ENCODE results near the gene EVI5L.

Gene EVI5L

DNA sequence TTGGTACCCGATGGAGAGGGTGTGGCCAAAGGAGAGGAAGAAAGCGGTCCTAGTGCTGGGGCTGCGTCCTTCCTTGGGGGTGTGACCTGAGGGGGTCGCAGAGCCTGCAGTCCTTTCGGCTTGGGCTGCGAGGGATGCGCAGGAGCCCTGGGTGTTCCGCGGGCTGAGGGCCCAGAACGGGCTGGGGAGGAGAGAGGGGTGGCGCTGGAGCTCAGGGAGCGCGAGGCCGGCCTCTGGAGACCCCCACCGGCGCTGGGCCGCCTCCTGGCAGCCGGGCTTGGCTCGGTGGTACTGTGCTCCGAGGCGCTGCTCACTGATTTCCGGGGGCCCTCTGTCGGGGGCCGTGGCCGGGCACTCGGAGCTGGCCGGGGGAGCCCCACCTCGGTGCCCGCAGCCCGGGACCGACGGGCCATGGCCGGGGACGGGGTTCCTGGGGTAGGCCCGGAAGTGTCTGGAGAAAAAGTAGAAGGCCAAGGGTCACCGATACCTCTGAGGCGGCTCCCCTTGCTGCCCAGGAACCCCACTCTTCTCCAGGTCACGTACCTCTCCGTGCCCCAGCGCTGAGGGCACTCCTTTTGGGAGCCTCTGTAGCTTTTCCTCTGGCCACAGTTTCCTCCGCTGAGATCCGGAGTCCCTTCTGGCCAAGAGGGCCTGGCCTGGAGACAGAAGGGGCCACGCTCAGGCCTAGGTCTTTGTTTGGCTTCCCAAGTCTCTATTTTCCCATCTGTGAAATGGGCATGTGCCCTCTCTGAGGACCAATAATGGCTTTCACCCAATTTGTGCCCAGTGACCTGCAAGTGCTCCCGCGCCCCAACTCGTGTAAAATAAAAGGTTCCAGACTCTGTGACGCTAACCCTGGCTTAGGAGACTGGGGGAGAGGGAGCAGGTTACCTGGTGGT, 42.5 kb downstream of the EVI5L start:
- no peak for DNase-seq (ENCODE audit: low spot score)

- no peak for DNase-seq (ENCODE audit: low spot score)
Measured at GRCh38 chr19:7873304-7874075, 43.5 kb downstream of the EVI5L start.

GRCh38 chr19:7874076-7874896, 44.3 kb downstream of the EVI5L start, which contains the start of gene PRR36:
Gene PRR36 (minus strand): TSS chr19:7874390. CDS start chr19:7873689, 701 bp downstream.
- DNase-seq (ENCODE audit: low spot score): peak; percentile 67

DNA sequence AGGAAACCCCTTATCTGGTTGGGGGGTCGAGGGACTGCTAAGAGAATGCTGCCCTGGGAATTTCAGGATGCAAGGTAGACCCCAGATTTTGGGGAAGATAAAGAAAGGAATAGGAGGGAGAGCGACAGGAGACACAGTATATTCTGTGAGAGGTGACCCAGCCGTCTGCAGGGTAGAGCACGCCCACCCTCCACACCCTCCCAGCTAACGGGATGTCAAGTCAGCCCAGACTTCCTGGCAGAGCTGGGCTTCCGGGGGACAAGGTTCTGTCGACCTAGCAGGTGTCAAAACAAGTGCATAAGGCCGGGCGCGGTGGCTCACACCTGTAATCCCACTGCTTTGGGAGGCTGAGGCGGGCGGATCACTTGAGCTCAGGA, 44.9 kb downstream of the EVI5L start:
- DNase-seq (ENCODE audit: low spot score): no peak

DNA sequence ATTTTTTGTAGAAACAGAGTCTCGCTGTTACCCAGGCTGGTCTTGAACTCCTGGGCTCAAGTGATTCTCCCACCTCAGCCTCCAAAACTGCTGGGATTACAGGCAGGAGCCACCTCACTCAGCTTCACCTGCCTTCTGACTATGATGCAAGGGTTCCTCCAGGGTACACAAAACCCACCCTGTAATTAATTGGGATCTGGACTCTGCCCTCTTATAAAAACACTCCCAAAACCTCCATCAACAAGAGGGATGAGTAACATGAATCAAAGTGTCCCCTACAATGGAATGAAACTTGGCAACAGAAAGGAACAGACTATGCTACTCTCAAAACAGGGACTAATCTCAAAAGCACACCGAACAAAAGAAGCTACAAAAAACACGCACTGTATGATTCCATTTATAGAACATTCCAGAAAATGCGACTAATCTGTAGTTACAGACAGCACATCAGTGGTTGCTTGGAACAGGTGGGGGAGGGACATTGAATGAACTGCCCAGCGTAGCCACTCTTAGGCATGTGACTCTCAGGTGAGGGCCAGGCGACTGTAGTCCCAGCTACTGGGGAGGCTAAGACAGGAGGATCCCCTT, 47.3 kb downstream of the EVI5L start:
- peak; percentile 17 for DNase-seq (ENCODE audit: low spot score)

GRCh38 chr19:7879111-7879807, 49.2 kb downstream of the EVI5L start:
- no peak for DNase-seq (ENCODE audit: low spot score)

DNA sequence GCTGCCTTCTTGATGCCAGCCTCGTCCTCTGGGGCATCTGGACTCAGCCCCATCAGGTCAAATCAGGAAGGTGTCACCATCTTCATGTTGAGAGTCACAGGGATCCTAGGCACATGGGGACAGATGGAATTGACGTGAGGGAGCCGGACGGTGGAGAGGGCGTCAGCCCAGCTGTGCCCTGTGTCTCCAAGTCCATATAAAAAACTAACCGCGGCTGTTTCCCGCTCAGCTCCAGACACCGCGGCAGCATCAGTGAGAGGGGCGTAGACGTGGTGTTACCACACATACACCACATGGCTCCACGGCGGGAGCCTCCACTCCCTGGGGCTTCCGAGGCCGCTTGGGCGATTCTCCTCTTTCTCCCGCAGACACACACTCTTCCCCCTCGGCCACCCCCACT, 49.8 kb downstream of the EVI5L start:
- no peak for DNase-seq (ENCODE audit: low spot score)

DNA sequence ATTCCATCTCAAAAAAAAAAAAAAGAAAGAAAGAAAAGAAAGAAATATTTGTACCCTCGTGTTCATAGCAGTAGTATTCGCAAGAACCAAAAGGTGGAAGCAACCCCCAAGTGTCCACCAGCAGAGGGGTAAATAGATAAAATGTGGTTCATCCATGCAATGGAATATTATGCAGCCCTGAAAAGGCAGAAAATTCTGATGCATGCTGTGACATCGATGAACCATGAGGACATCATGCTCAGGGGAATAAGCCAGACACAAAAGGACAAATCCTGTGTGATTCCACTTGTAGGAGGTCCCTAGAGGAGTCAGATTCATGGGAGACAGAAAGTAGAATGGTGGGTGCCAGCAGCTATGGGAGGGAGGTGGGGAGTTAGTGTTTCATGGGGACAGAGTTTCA, 51.9 kb downstream of the EVI5L start:
- no peak for DNase-seq (ENCODE audit: low spot score)

DNA sequence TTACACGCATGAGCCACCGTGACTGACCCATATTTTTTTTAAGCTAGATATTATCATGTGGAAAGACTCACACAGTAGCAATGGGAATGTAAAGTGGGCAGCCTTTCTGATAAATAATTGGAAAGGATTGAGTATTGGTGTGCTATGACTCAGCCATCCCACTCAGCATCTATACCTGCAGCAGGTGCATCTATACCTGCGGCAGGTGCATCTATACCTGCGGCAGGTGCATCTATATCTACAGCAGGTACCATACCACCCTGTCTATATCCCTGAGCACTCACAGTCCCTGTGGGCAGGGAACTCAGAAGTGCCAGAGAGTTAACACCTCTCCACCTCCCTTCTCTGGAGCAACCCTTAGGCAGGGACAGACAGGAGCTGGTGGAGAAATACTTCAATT, 53.1 kb downstream of the EVI5L start:
- no peak for DNase-seq (ENCODE audit: low spot score)

- DNase-seq (ENCODE audit: low spot score): no peak
Measured at GRCh38 chr19:7883796-7884570, 54.0 kb downstream of the EVI5L start.

DNA sequence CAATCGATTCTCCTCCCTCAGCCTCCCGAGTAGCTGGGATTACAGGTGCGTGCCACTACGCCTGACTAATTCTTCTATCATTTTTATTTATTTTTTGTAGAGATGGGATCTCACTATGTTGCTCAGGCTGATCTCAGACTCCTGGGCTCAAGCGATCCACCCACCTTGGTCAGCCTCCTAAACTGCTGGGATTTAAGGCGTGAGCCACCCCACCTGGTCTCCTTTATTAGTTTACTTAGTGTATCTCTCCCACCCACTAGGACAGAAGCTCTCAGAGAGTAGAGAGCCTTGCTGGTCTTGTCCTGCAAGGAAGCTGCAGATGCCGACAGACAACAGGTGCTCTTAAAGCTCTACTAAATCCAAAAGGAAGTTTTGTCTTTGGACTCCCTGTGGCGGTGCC, 55.8 kb downstream of the EVI5L start:
- DNase-seq (ENCODE audit: low spot score): no peak

GRCh38 chr19:7887408-7888144, 57.6 kb downstream of the EVI5L start:
- DNase-seq (ENCODE audit: low spot score): no peak

GRCh38 chr19:7888145-7888825, 58.3 kb downstream of the EVI5L start, which contains the start of gene LRRC8E:
Gene LRRC8E (plus strand): TSS chr19:7888510. CDS start chr19:7895604, 7,094 bp downstream.
- DNase-seq (ENCODE audit: low spot score): peak; percentile 85

DNA sequence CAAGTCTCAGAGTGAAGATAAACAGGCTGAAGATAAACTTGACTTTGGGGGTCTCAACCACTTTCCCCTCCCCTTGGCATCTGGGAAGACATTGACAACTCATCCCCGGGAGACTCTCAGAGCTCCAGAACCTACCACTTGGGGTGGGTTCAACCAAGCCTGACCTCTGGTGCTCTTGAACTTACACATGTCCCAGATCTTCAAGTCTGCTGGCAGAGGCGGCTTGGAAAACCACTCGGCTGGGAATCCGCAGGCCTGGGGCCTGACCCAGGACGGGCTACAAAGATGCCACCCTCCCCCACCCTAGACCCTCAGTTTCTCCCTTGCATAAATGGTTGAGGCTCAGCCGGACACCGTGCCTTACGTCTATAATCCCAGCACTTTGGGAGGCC, 58.8 kb downstream of the EVI5L start:
- DNase-seq (ENCODE audit: low spot score): no peak

DNA sequence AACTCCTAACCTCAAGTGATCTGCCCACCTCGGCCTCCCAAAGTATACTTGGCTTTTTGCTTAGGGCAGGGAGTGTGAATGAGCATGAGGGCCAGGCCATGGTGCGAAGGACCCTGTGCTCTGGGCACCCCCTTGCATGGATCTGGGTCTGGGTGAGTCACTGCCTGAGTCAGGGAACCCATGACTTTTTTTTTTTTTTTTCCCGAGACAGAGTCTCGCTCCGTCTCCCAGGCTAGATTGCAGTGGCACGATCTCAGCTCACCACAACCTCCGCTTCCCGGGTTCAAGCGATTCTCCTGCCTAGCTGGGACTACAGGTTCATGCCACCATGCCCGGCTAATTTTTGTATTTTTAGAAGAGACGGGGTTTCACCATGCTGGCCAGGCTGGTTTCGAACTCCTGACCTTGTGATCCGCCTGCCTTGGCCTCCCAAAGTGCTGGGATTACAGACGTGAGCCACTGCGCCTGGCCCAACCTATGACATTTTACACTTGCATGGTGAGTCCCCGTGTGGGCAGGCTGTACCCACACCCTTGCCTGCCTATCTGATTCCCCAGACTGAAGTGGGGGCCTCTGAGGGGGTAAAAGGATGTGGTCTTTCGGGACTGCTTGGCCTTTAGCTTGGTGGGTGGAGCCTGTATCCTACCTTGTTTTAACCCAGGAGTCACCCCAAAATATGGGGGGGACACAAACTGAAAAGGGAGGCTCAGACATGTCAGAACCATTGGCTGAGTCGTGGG, 63.5 kb downstream of the EVI5L start:
- peak; percentile 55 for DNase-seq (ENCODE audit: low spot score)

DNA sequence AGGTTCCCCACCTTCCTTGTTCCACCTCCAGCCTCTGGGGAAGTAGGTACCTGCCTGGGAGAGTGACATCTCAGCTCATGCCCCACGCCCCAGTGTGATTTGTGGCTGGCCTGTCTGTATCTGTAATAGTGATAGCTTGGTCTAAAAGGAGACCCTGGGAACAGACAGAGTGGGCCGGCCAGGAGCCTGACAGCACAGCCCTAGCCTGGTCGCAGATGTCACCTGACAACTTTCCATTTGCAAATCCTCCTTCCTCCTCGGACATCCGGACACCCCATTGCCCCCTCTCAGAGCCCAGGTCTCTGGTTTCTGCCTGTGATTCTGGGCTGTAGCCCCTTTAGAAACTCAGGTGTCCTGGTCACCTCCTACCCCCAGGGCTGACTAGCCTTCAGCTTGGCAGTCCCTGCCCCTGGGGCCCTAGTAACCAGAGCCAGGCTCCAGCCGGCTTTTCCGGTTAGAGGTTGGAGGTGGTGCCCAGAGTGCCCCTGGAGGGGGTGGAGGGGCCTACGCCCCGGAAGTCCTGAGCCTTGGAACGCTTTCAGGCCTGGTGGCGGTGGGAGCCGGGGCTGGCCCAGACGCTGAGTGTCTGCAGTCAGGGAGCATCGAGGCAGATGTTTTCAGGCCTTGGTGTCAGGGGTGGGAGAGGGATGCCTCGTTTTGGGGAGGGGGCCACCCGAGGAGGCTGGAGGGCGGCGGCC, 64.7 kb downstream of the EVI5L start:
- peak; percentile 39 for DNase-seq (ENCODE audit: low spot score)

- DNase-seq (ENCODE audit: low spot score): no peak
Measured at GRCh38 chr19:7895565-7895964, 65.5 kb downstream of the EVI5L start.

DNA sequence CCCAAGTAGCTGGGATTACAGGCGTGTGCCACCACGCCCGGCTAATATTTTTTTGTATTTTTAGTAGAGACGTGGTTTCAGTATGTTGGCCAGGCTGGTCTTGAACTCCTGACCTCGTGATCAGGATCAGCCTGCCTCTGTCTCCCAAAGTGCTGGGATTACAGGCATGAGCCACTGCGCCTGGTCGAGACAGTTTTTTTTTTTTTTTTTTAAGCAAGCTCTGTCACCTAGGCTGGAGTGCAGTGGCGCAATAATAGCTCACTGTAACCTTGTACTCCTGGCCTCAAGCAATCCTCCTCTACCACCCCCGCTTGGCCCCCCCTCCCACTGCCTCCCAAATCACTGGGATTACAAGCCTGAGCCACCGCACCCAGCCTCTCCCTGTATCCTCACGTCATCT, 67.3 kb downstream of the EVI5L start:
- no peak for DNase-seq (ENCODE audit: low spot score)

All from kidney tubule cell (primary cell).